Gastroesophageal sphincter (tissue), 3 donors: ENCODE data around the gene INPP5A.

Experiments used
- CTCF ChIP-seq, 4 experiments: fragments of 200-600 bp in 2 of 4; fragments of 450-650 bp in 2 of 4; sonication (generic) in 1 of 4; IDR thresholded peaks; one replicate each; pipeline ENCODE4 v1.5.1; 2017 to 2019; ENCODE audit warnings: antibody characterized with exemption in 4 of 4, mild to moderate bottlenecking in 2 of 4, moderate library complexity in 2 of 4
- EP300 ChIP-seq: sonication (generic); formaldehyde crosslinking; IDR thresholded peaks from one replicate; pipeline ENCODE4 v1.6.1; 2017; ENCODE audit warnings: antibody characterized with exemption, mild to moderate bottlenecking
- POLR2A ChIP-seq, 2 donors: fragments of 450-650 bp; IDR thresholded peaks; one replicate each; pipeline ENCODE4 v1.6.1; 2017; ENCODE audit warnings: antibody characterized with exemption in 2 of 2, mild to moderate bottlenecking in 2 of 2, moderate library complexity in 1 of 2

DNA sequence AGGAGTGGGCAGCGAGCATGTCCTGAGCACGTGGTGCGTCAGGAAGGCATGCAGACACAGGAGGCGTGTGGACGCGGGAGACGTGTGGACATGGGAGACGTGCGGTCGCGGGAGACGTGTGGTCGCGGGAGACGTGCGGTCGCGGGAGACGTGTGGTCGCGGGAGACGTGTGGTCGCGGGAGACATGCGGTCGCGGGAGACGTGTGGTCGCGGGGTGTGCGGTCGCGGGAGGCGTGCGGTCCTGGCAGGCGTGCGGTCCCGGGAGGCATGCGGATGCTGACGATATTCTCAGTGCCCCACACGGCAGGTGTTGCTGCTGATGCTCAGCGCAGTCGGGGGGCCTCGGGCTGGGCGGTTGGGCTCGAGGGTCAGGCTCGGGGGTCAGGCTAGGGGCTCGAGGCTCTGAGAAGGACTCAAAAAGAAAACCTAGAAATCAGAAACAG, 154.1 kb downstream of the INPP5A start:
- TF ChIP-seq CTCF (IDR thresholded peaks at IDR 0.05) (no peak), POLR2A (IDR thresholded peaks at IDR 0.05) (no peak), EP300 (no peak)
